Endothelial cell of umbilical vein (primary cell): Measurements from ENCODE around the gene PTPRU. TPM values are rescaled to one million over a fixed set of nuclear protein-coding genes. Genes with fewer than 3 reads are reported as not detected.
A peak's percentile ranks its signal among the peaks of the same experiment; 100 is the strongest.

Experiments
- BruUV-seq: library from RNA; stranded (reverse); fragments of 400-500 nt; replicated peaks from 2 replicates; lab custom pipeline; 2021; lab: Mats Ljungman, UMichigan
- CTCF ChIA-PET: fragments of 300-600, 350-600 bp; sonication (Branson Sonifier 250); formaldehyde crosslinking; loops from one replicate; lab custom pipeline; 2021; ENCODE audit warnings: antibody characterized with exemption, inconsistent platforms; lab: Charles Lee
- POLR2A ChIA-PET: fragments of 300-600, 350-600 bp; sonication (Branson Sonifier 250); formaldehyde crosslinking; loops from one replicate; lab custom pipeline; 2021; ENCODE audit warnings: antibody characterized with exemption, inconsistent platforms; lab: Charles Lee
- DNase-seq: peaks from one replicate; pipeline ENCODE4 v3.0.0-alpha.2; 2011; ENCODE audit warnings: low read depth, low spot score
- FAIRE-seq: peaks from 2 replicates; lab custom pipeline; 2011; peaks lifted over from hg19 to GRCh38; lab: Jason Lieb, UNC
- H2AFZ ChIP-seq: 2 replicates; pipeline ENCODE4 v1.6.0; 2012; ENCODE audit warnings: low read depth, low read length, control low read depth, inconsistent platforms
- H3K27ac ChIP-seq: 2 replicates; pipeline ENCODE4 v1.5.1; 2011; ENCODE audit warnings: low read depth, mild to moderate bottlenecking, control low read depth, low read length, moderate library complexity; ENCODE audit not compliant: insufficient read depth
- H3K27me3 ChIP-seq, 2 experiments: 2 replicates each; pipeline versions ENCODE4 v1.6.0 to v1.6.1; 2011; ENCODE audit warnings: low read length in 2 of 2, mixed read lengths in 1 of 2; ENCODE audit not compliant: control insufficient read depth in 2 of 2, insufficient read depth in 2 of 2
- H3K36me3 ChIP-seq, 2 experiments: 2 replicates in 1 of 2; 3 replicates in 1 of 2; pipeline ENCODE4 v1.5.1; 2011; ENCODE audit warnings: low read length in 2 of 2, mild to moderate bottlenecking in 1 of 2, moderate library complexity in 1 of 2; ENCODE audit not compliant: control insufficient read depth in 2 of 2, insufficient read depth in 2 of 2; ENCODE audit errors: extremely low read depth in 1 of 2
- H3K4me1 ChIP-seq: 3 replicates; pipeline ENCODE4 v1.5.1; 2011; ENCODE audit warnings: mild to moderate bottlenecking, low read length; ENCODE audit not compliant: control insufficient read depth, insufficient read depth; ENCODE audit errors: extremely low read depth
- H3K4me2 ChIP-seq: 2 replicates; pipeline ENCODE4 v1.6.1; 2011; ENCODE audit warnings: low read length, control low read depth, mixed read lengths; ENCODE audit not compliant: insufficient read depth
- H3K4me3 ChIP-seq, 3 experiments: fragments of 200-600 bp in 1 of 3; sonication (generic), shearing (Covaris generic) in 1 of 3; replicated peaks in 1 of 3; 2 replicates each; pipeline ENCODE4 v1.5.1; 2011 to 2016; ENCODE audit warnings: control low read depth in 3 of 3, low read length in 3 of 3, mild to moderate bottlenecking in 2 of 3, inconsistent platforms in 1 of 3, low read depth in 1 of 3, moderate library complexity in 1 of 3; ENCODE audit not compliant: insufficient read depth in 1 of 3
- H3K79me2 ChIP-seq: 2 replicates; pipeline ENCODE4 v1.6.0; 2012; ENCODE audit warnings: low read length, inconsistent platforms; ENCODE audit not compliant: control insufficient read depth, insufficient read depth
- H3K9ac ChIP-seq: replicated peaks from 2 replicates; pipeline ENCODE3; 2011; ENCODE audit warnings: low read length, control low read depth; ENCODE audit not compliant: insufficient read depth; ENCODE audit errors: extremely low read depth
- H3K9me1 ChIP-seq: replicated peaks from 3 replicates; pipeline ENCODE4 v1.6.0; 2011; ENCODE audit warnings: mild to moderate bottlenecking, low read length; ENCODE audit not compliant: control insufficient read depth, insufficient read depth; ENCODE audit errors: extremely low read depth
- H3K9me3 ChIP-seq: replicated peaks from 2 replicates; pipeline ENCODE4 v1.5.1; 2012; ENCODE audit warnings: low read length, inconsistent platforms; ENCODE audit not compliant: control insufficient read depth, insufficient read depth
- H4K20me1 ChIP-seq: replicated peaks from 2 replicates; pipeline ENCODE3; 2011; ENCODE audit warnings: mild to moderate bottlenecking, low read length; ENCODE audit not compliant: control insufficient read depth, insufficient read depth; ENCODE audit errors: extremely low read depth
- FOS ChIP-seq: IDR thresholded peaks from 2 replicates; pipeline ENCODE4 v1.6.1; 2011; ENCODE audit warnings: mild to moderate bottlenecking, low read length, moderate library complexity, borderline replicate concordance; ENCODE audit not compliant: insufficient read depth
- JUN ChIP-seq: IDR thresholded peaks from 2 replicates; pipeline ENCODE4 v1.6.1; 2011; ENCODE audit warnings: borderline replicate concordance, low read depth; ENCODE audit not compliant: insufficient read length, insufficient read depth
- MYC ChIP-seq: IDR thresholded peaks from one replicate; pipeline ENCODE4 v1.6.1; 2011; ENCODE audit warnings: mild to moderate bottlenecking, low read depth, low read length
- POLR2A ChIP-seq: IDR thresholded peaks from 2 replicates; pipeline ENCODE4 v1.6.1; 2012; ENCODE audit warnings: low read depth, mild to moderate bottlenecking, control low read depth, low read length
- POLR2AphosphoS5 ChIP-seq: IDR thresholded peaks from 2 replicates; pipeline ENCODE4 v1.6.1; 2012; ENCODE audit warnings: low read depth, mild to moderate bottlenecking, control low read depth, low read length, moderate library complexity; ENCODE audit not compliant: insufficient read depth
- dilution Hi-C: fragments of 300-500 bp; cut with MboI; formaldehyde crosslinking; loops from one replicate; pipeline ENCODE4 v1.15.0; 2019; ENCODE audit warnings: low sequenced_read_pairs; ENCODE audit not compliant: extremely low pct_ligation_motif_present
- intact Hi-C: fragments of 100-400 bp; cut with micrococcal nuclease; formaldehyde crosslinking; loops from one replicate; pipeline ENCODE4 v1.10.0; 2022
- polyA plus RNA-seq, 4 experiments: library from polyadenylated mRNA; depleted of rRNA in 3 of 4; stranded (reverse) in 3 of 4; unstranded in 1 of 4; fragments of >200 nt; gene quantifications; 2 replicates each; pipeline versions ENCODE4 v1.2.1 to v1.2.3, GENCODE V29; 2011 to 2012; ENCODE audit warnings: missing spikeins in 1 of 4
- total RNA-seq: library from RNA; stranded (reverse); gene quantifications from 2 replicates; pipeline ENCODE4 v1.2.3, GENCODE V29; 2021
- TF ChIP-seq, protein P1 (sequence below), 2 donors: IDR thresholded peaks; 1 replicate in 1 of 2; 2 replicates in 1 of 2; pipeline ENCODE4 v1.5.1; 2011; ENCODE audit warnings: low read length in 2 of 2, mild to moderate bottlenecking in 2 of 2, moderate library complexity in 2 of 2, control low read depth in 1 of 2, inconsistent platforms in 1 of 2, low read depth in 1 of 2; ENCODE audit not compliant: insufficient read depth in 1 of 2; ENCODE audit errors: extremely low read depth in 1 of 2

PTPRU gene
- total and polyA plus RNA-seq, 2 donors (not counting 3 experiments of a cell fraction or from before 2014, with no cell fraction given) = 0.58 to 2.6 TPM

DNA sequence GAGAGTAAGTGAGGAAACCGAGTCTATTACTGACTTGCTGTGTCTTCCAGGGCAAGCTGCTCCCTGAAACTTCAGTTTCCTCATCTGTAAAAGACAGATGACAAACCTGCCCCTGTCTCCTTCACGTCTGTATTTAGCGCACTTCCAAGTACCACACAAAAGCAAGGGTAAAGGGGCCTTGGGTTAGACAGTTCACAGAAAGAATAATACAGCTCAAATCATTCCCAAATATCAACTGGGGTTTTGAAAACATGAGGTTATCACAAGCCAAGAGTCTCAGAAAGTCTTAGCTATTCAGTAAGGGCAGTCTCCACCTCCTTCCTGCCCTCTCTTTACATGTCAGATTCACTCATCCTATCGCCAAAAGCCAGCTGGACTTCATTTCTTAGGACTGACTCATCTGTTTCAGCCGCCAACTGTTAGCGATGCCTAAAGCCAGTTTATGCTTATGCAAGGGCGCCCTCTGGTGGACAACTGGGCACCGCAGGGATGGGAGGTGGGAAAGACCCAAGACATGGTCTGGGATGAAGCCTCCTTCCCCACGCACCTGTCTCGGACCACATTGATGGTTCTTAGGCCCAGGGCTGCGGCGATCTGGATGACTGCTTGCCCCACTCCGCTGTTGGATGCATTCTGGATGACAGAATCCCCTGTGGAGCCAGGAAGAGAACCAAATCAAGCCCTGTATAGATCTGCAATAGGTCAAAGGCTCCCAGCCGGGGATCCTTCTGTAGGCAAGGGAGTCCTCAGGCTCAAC, 33.6 kb upstream of the PTPRU start:
- H2AFZ ChIP-seq = peak overlapping the region; percentile 18
- intact Hi-C loops = loop anchor here (1.0 to 5.0 kb wide), 6 partner anchors 20 to 560 kb away; partner anchors contain the start of gene TAF12
- TF ChIP-seq POLR2AphosphoS5 (peak; percentile 72), POLR2A (no peak), MYC (no peak), JUN (peak; percentile 86), FOS (peak; percentile 89)
- TF ChIP-seq, protein P1, sequence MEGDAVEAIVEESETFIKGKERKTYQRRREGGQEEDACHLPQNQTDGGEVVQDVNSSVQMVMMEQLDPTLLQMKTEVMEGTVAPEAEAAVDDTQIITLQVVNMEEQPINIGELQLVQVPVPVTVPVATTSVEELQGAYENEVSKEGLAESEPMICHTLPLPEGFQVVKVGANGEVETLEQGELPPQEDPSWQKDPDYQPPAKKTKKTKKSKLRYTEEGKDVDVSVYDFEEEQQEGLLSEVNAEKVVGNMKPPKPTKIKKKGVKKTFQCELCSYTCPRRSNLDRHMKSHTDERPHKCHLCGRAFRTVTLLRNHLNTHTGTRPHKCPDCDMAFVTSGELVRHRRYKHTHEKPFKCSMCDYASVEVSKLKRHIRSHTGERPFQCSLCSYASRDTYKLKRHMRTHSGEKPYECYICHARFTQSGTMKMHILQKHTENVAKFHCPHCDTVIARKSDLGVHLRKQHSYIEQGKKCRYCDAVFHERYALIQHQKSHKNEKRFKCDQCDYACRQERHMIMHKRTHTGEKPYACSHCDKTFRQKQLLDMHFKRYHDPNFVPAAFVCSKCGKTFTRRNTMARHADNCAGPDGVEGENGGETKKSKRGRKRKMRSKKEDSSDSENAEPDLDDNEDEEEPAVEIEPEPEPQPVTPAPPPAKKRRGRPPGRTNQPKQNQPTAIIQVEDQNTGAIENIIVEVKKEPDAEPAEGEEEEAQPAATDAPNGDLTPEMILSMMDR (IDR thresholded peaks at IDR 0.05; ENCODE audit: extremely low read depth in 1 of 2, insufficient read depth in 1 of 2, low read depth in 1 of 2, low read length in 2 of 2) = peak; percentile 89 to 97
- no TSS peak for BruUV-seq
- FAIRE-seq (peak; percentile 99), DNase-seq (peak; percentile 96)
- peak overlapping the region; percentile 39 for H3K4me2 ChIP-seq
- H3K9me1 ChIP-seq = no peaks in the 10 kb centered on the region
- no peak overlapping the region for H3K4me3 ChIP-seq
- ChIA-PET POLR2A (interaction anchor here (0.6 to 1.7 kb wide), 3 partner anchors 21 to 457 kb away, joined by 4 to 8 read pairs (median 8); partner anchors contain the start of gene SRSF4), CTCF (interaction anchor here (0.6 to 6.2 kb wide), 39 partner anchors 8 to 418 kb away, joined by 3 to 133 read pairs (median 5); partner anchors contain the start of genes EPB41, SRSF4 and TMEM200B)
- peaks cover 10% of the 10 kb centered on the region for H3K4me1 ChIP-seq
- peak overlapping the region; percentile 63 for H3K27ac ChIP-seq
- no peaks in the 10 kb centered on the region for H4K20me1 ChIP-seq
- no peaks in the 10 kb centered on the region for H3K27me3 ChIP-seq
- H3K36me3 ChIP-seq = peaks cover 6 to 9% of the 10 kb centered on the region in 2 experiments
- dilution Hi-C loops = no loop called here
- H3K79me2 ChIP-seq = no peaks in the 10 kb centered on the region
- no peaks in the 10 kb centered on the region for H3K9me3 ChIP-seq
- peak overlapping the region; percentile 44 for H3K9ac ChIP-seq
